HG03280 (cell line): ENCODE data around the gene CRADD.
"Not testable (repeated sequence)": the region's sequence is repeated elsewhere in the genome, so short reads cannot be mapped to it uniquely, and the experiment has no call there.

Experiments used
- ATAC-seq: cut with Tn5 transposase; IDR thresholded peaks from one replicate; pipeline ENCODE4 v1.9.1; 2021; ENCODE audit warnings: mild to moderate bottlenecking, moderate library complexity; ENCODE audit not compliant: unreplicated experiment

Gene CRADD

DNA sequence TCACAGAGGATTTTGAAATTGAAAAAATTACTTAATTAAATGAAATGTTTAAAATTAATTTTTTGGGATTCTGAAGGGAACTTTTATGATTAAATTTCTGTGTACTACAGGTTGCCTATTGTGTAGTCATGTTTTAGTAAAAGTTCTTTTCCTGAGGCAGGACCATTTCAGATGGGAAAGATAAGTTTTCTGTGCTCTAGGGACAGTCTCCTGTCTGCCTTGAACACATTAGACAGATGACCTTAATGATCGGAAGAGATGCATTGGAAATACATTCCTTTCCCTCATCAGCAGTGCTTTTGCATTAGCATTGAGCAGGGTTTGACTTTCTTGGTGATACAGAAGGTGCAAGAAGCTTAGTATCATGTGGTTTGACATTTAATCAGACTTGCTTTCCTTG, 28.1 kb downstream of the CRADD start:
- ATAC-seq = no peak

- ATAC-seq = no peak
Observed at GRCh38 chr12:93706387-93706786, 29.2 kb downstream of the CRADD start.

DNA sequence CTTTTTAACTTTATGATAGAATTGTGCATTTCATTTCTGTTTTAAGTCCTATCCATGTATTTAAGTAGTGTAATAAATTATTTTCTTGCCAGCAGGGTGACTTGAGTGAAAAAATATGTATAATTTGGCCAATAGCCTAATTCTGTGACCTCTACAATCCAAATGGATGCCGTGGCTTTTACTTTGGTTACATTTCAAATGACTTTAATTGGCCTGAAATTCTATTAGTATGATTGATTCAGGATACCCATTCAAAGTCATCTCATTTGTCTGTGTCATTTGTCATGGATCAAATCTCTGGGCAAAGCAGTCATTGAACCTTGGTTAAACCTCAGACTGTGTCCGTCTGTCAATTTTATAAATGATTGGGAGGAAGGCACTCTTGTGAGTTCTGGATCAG, 29.6 kb downstream of the CRADD start:
- no peak for ATAC-seq

- ATAC-seq = no peak
Observed at GRCh38 chr12:93707836-93708235, 30.7 kb downstream of the CRADD start.

- no peak for ATAC-seq
Observed at GRCh38 chr12:93708952-93709351, 31.8 kb downstream of the CRADD start.

GRCh38 chr12:93709386-93709785, 32.2 kb downstream of the CRADD start:
- no peak for ATAC-seq

GRCh38 chr12:93710574-93710926, 33.4 kb downstream of the CRADD start:
- no peak for ATAC-seq

DNA sequence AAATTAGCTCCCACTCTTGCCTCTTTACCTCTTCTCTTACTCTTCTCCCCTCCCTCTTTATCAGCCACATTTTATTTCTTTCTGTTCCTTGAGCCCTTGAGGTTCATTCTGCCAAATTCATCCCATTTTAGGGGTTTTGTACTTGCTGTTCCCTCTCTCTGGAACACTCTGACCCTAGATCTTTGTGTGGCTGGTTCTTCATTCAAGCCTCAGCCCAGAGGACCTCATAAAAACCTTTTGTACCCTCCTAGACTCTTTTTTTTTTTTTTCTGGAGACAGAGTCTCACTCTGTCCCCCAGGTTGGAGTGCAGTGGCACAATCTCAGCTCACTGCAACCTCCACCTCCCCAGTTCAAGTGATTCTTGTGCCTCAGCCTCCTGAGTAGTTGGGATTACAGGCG, 34.3 kb downstream of the CRADD start:
- ATAC-seq = not testable (repeated sequence)

- ATAC-seq = no peak
Observed at GRCh38 chr12:93712200-93712599, 35.0 kb downstream of the CRADD start.

DNA sequence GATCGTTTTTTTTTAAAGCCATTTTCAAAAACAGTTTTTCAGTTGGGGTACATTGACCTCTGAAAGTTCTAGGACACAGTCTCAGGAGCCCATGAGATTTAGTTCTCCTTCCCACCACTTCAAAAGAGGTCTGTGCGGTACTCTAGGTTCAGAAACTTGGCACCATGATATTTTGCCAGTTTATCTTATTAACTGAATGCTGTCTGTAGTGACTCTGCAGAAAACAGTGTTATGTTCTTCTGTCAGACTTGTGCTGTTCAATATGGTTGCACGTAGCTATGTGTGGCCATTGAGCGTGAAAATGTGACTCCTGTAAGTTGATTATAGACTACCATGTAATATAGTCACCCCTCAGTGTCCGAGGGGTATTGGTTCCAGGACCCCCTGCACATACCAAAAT, 35.9 kb downstream of the CRADD start:
- ATAC-seq = no peak

- ATAC-seq = no peak
Observed at GRCh38 chr12:93713800-93714199, 36.6 kb downstream of the CRADD start.

DNA sequence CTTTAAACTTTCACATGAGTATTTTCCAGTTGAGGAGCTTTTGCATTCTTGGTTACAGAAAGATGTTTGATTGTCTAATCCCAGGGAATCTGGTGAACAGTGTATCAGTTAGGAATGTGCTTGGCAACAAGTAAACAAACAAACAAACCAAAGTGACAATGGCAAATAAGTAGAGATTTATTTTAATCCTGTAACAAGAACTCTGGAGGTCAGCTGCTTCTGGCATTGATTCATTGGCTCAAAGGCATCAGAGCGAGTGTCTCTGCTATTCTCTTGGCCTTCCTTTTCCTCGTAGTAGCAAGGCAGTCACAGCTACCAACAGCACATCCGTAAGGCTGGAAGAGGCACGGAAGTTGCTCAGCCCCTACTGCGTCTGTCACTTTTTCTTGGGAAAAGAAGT, 37.2 kb downstream of the CRADD start:
- ATAC-seq = no peak

GRCh38 chr12:93719710-93720109, 42.5 kb downstream of the CRADD start:
- no peak for ATAC-seq

DNA sequence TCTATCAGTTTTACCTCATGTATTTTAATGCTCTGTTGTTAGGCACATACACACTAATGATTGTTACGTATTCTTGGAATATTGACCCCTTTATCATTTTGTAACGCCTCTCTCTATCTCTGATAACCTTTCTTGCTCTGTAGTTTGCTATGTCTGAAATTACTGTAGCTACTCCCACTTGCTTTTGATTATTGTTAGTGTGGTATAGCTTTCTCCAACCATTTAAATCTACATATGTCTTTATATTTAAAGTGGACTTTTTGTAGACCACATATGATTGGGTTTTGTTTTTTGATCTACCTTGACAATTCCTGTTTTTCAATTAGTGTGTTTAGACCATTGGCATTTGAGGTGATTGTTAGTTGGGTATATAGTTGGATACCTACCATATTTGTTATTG, 43.4 kb downstream of the CRADD start:
- ATAC-seq = no peak

DNA sequence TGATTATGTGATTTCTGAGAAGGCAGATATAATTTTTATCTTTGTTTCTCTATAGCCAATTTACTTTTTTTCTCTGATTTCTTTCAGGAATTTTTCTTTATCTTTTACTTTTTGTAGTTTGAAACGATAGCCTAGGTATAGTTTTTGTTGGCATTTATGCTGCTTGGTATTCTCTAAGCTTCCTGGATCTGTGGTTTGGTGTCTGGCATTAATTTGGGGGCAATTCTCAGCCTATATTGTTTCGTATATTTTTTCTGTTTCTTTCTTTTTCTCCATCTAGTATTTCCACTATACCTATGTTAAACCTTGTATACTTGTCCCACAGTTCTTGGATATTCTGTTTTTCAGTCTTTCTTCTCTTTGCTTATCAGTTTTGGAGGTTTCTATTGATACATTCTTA, 45.0 kb downstream of the CRADD start:
- ATAC-seq = no peak

- no peak for ATAC-seq
Observed at GRCh38 chr12:93722835-93723567, 45.8 kb downstream of the CRADD start.

GRCh38 chr12:93723568-93723930, 46.4 kb downstream of the CRADD start:
- ATAC-seq = no peak

- no peak for ATAC-seq
Observed at GRCh38 chr12:93725531-93725930, 48.4 kb downstream of the CRADD start.

DNA sequence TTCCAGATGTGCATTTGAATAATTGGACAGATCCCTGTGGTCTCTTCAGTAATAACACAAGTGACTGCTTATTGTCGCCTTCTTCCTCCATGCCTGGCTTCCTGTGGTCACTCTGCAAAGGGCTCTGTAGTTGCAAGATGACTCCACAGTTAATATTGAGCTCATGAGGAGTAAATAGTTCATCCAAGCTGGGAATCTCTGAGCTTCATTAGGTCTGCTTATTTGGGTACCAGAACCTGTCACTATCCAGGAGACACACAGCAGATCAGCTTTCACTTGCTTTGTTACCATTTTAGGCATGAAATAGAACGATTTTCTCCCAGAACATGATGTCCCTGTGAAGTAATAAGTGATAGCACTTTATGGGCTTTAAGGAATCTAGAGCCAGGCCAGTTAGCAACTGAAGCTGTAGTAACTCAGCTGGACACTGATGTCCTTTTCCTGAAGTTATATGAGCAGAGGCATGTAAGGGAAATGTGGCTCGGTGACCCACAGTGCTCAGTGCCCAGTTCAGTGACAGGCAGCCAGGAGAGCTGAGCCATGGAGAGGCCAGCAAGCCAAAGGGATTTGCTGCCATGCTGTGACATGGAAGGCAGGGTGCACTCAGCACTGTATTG, 50.1 kb downstream of the CRADD start:
- no peak for ATAC-seq

DNA sequence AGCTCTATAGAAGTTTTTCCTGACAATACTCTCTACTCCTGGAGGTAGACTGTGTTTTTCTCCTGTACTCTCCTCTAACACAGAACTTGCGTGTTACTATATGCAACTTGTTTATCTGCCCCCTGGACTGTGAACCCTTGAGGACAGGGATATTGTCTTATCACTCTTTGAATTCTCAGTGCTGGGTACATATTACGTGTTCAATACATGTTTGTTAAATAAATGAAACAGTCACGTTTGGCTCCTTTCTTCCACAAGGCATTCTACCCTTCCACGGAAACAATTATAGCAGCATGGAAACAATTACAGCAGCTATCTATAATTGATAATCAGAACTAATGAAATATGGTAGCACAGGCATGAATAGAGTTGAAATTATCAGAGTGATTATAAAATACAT, 50.7 kb downstream of the CRADD start:
- ATAC-seq = no peak

GRCh38 chr12:93729934-93730333, 52.8 kb downstream of the CRADD start:
- no peak for ATAC-seq

DNA sequence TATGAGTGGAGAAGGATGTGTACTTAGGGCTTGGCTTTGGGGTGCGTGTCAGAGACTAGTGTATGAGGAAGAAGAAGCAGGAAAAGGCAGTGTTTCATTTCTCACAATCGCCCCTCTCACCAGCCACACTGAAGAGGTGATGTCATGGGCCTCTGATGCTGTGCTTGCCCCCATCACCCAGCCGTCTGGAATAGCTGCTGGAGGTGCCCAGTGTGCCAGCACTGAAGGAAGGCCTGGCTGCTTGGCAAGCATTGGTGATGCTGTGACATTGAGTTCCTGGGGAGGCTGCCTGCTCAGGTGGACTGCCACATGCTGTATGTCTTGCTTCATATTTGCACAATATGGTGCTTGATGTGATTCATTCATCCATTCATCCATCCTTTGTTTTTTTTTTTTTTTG, 56.2 kb downstream of the CRADD start:
- no peak for ATAC-seq

- ATAC-seq = no peak
Observed at GRCh38 chr12:93733928-93734327, 56.8 kb downstream of the CRADD start.
